Upper lobe of left lung (tissue), 4 donors: ENCODE measurements around the gene DSC1.

Experiments used
- CTCF ChIP-seq, 6 experiments: fragments of 450-650 bp in 4 of 6; fragments of 200-600 bp in 2 of 6; sonication (generic) in 2 of 6; IDR thresholded peaks; one replicate each; pipeline ENCODE4 v1.5.1; 2016 to 2019; ENCODE audit warnings: antibody characterized with exemption in 6 of 6
- POLR2A ChIP-seq, 4 donors: fragments of 450-650 bp; IDR thresholded peaks; one replicate each; pipeline ENCODE4 v1.5.1; 2016 to 2017; ENCODE audit warnings: antibody characterized with exemption in 4 of 4, mild to moderate bottlenecking in 2 of 4
- POLR2AphosphoS5 ChIP-seq, 2 donors: sonication (generic); formaldehyde crosslinking; IDR thresholded peaks; one replicate each; pipeline ENCODE4 v1.5.1; 2017; ENCODE audit warnings: antibody characterized with exemption in 2 of 2

DNA sequence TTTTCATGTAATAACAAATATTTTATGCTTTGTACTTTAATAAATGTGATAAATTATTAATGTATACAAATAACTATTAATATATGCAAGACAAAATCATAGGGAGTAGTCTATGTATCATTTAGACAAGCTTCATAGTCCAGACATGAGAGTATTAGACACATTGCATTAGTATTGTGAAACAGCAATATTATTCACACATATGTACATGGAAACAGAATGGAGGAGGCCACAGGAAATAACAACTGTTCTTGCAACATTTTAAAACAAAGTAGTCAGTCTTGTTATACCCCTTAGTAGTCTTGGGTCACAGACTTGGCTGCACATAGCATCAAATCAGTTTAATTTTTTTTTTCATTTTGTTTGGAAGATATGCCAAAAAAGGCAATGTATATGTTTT is 15.8 kb downstream of the DSC1 start:
- TF ChIP-seq POLR2A (IDR thresholded peaks at IDR 0.05) (no peak), CTCF (IDR thresholded peaks at IDR 0.05) (no peak), POLR2AphosphoS5 (IDR thresholded peaks at IDR 0.05) (no peak)
